Thyroid gland (tissue), 4 donors: ENCODE data around the gene NXNL2.

Experiments used
- POLR2A ChIP-seq, 2 donors: fragments of 450-650 bp; IDR thresholded peaks; one replicate each; pipeline ENCODE4 v1.6.1; 2017; ENCODE audit warnings: antibody characterized with exemption in 2 of 2, mild to moderate bottlenecking in 2 of 2, moderate library complexity in 1 of 2
- TF ChIP-seq, protein P1 (sequence below), 6 experiments: fragments of 200-600 bp in 3 of 6; fragments of 450-650 bp in 3 of 6; sonication (generic) in 3 of 6; IDR thresholded peaks; one replicate each; pipeline ENCODE4 v1.5.1; 2016 to 2019; ENCODE audit warnings: antibody characterized with exemption in 6 of 6, mild to moderate bottlenecking in 2 of 6, inconsistent platforms in 1 of 6, moderate library complexity in 1 of 6

GRCh38 chr9:88527618-88528017, 7.4 kb upstream of the NXNL2 start:
- TF ChIP-seq, protein P1, sequence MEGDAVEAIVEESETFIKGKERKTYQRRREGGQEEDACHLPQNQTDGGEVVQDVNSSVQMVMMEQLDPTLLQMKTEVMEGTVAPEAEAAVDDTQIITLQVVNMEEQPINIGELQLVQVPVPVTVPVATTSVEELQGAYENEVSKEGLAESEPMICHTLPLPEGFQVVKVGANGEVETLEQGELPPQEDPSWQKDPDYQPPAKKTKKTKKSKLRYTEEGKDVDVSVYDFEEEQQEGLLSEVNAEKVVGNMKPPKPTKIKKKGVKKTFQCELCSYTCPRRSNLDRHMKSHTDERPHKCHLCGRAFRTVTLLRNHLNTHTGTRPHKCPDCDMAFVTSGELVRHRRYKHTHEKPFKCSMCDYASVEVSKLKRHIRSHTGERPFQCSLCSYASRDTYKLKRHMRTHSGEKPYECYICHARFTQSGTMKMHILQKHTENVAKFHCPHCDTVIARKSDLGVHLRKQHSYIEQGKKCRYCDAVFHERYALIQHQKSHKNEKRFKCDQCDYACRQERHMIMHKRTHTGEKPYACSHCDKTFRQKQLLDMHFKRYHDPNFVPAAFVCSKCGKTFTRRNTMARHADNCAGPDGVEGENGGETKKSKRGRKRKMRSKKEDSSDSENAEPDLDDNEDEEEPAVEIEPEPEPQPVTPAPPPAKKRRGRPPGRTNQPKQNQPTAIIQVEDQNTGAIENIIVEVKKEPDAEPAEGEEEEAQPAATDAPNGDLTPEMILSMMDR (IDR thresholded peaks at IDR 0.05) = no peak
- no peak for TF ChIP-seq POLR2A (IDR thresholded peaks at IDR 0.05)
